B cell (primary cell): ENCODE data around the gene SCRN2. TPM values are rescaled to one million over a fixed set of nuclear protein-coding genes. Genes with fewer than 3 reads are reported as not detected.

Source experiments
- ATAC-seq: fragments of 200-7000 bp; cut with Tn5 transposase; one replicate; pipeline ENCODE4 v1.10.0; 2021; ENCODE audit warnings: low read depth, mild to moderate bottlenecking, moderate number of reproducible peaks, moderate library complexity
- CTCF ChIA-PET: fragments of 350-600 bp; sonication (Branson Sonifier 250); formaldehyde crosslinking; loops from one replicate; lab custom pipeline; 2021; ENCODE audit warnings: antibody characterized with exemption, inconsistent platforms; lab: Charles Lee
- POLR2A ChIA-PET: fragments of 350-600 bp; sonication (Branson Sonifier 250); formaldehyde crosslinking; loops from one replicate; lab custom pipeline; 2021; ENCODE audit warnings: antibody characterized with exemption; lab: Charles Lee
- DNase-seq: peaks from one replicate; pipeline ENCODE4 v3.0.0; 2013
- H2AFZ ChIP-seq: 2 replicates; pipeline ENCODE4 v1.6.1; 2012; ENCODE audit warnings: mild to moderate bottlenecking, low read depth, low read length; ENCODE audit not compliant: insufficient read depth, poor library complexity, severe bottlenecking
- H3K27ac ChIP-seq, 2 donors: 1 replicate in 1 of 2; 2 replicates in 1 of 2; pipeline ENCODE4 v1.5.1; 2012 to 2013; ENCODE audit warnings: low read length in 2 of 2, mild to moderate bottlenecking in 2 of 2, moderate library complexity in 1 of 2
- H3K27me3 ChIP-seq, 4 experiments: fragments of 200-600 bp in 1 of 4; sonication (generic) in 1 of 4; replicated peaks in 1 of 4; 1 replicate in 2 of 4; 2 replicates in 2 of 4; pipeline versions ENCODE4 v1.6.1 to v1.7.0; 2013 to 2016; ENCODE audit warnings: low read length in 3 of 4, mild to moderate bottlenecking in 2 of 4, mixed read lengths in 1 of 4, moderate library complexity in 1 of 4; ENCODE audit not compliant: insufficient read depth in 4 of 4, control insufficient read depth in 3 of 4; ENCODE audit errors: control extremely low read depth in 1 of 4
- H3K36me3 ChIP-seq, 2 experiments: replicated peaks in 1 of 2; 1 replicate in 1 of 2; 2 replicates in 1 of 2; pipeline versions ENCODE4 v1.6.1 to v1.7.1; 2013; ENCODE audit warnings: low read length in 1 of 2; ENCODE audit not compliant: insufficient read depth in 2 of 2, control insufficient read depth in 1 of 2; ENCODE audit errors: control extremely low read depth in 1 of 2, extremely low read depth in 1 of 2
- H3K4me1 ChIP-seq, 2 donors: fragments of 200-600 bp in 1 of 2; sonication (generic) in 1 of 2; 1 replicate in 1 of 2; 2 replicates in 1 of 2; pipeline versions ENCODE4 v1.5.1 to v1.6.1; 2013 to 2017; ENCODE audit warnings: low read length in 2 of 2; ENCODE audit not compliant: control insufficient read depth in 2 of 2, insufficient read depth in 2 of 2
- H3K4me2 ChIP-seq: replicated peaks from 2 replicates; pipeline ENCODE3; 2012; ENCODE audit warnings: mild to moderate bottlenecking, low read depth, low read length; ENCODE audit not compliant: poor library complexity, severe bottlenecking
- H3K4me3 ChIP-seq, 5 experiments: fragments of 200-600 bp in 1 of 5; sonication (generic) in 1 of 5; 1 replicate in 3 of 5; 2 replicates in 2 of 5; pipeline versions ENCODE4 v1.5.1 to v1.7.0; 2011 to 2016; ENCODE audit warnings: low read length in 4 of 5, mild to moderate bottlenecking in 4 of 5, low read depth in 2 of 5, control low read depth in 1 of 5, moderate library complexity in 1 of 5; ENCODE audit not compliant: insufficient read depth in 1 of 5; ENCODE audit errors: control extremely low read depth in 1 of 5, extremely low read depth in 1 of 5
- H3K79me2 ChIP-seq: fragments of 200-600 bp; sonication (generic); one replicate; pipeline ENCODE4 v1.6.0; 2016; ENCODE audit warnings: low read length; ENCODE audit not compliant: control insufficient read depth, insufficient read depth
- H3K9ac ChIP-seq: fragments of 200-600 bp; sonication (generic); 2 replicates; pipeline ENCODE4 v1.6.1; 2017; ENCODE audit warnings: mild to moderate bottlenecking, low read length, moderate library complexity
- H3K9me3 ChIP-seq, 3 donors: one replicate each; pipeline versions ENCODE4 v1.6.1 to v1.7.1; 2013; ENCODE audit warnings: low read length in 2 of 3; ENCODE audit not compliant: control insufficient read depth in 2 of 3, insufficient read depth in 1 of 3; ENCODE audit errors: control extremely low read depth in 1 of 3
- H4K20me1 ChIP-seq: 2 replicates; pipeline ENCODE4 v1.6.0; 2012; ENCODE audit warnings: mild to moderate bottlenecking, low read length; ENCODE audit not compliant: insufficient read depth, control insufficient read depth, poor library complexity, severe bottlenecking
- H3K27ac Mint-ChIP-seq: one replicate; pipeline ENCODE4 v1.8.0; 2021; ENCODE audit warnings: mixed read lengths
- H3K27me3 Mint-ChIP-seq: one replicate; pipeline ENCODE4 v1.8.0; 2021; ENCODE audit warnings: mixed read lengths
- H3K4me1 Mint-ChIP-seq: one replicate; pipeline ENCODE4 v1.8.0; 2021; ENCODE audit warnings: mixed read lengths
- H3K4me3 Mint-ChIP-seq: one replicate; pipeline ENCODE4 v1.8.0; 2021; ENCODE audit warnings: mixed read lengths
- H3K9me3 Mint-ChIP-seq: one replicate; pipeline ENCODE4 v1.8.0; 2022; ENCODE audit warnings: mixed read lengths; ENCODE audit not compliant: insufficient read depth
- EZH2 ChIP-seq: IDR thresholded peaks from 2 replicates; pipeline ENCODE4 v1.6.1; 2012; ENCODE audit warnings: borderline replicate concordance, low read depth, mild to moderate bottlenecking, moderate library complexity, low read length; ENCODE audit not compliant: insufficient read depth, poor library complexity, severe bottlenecking
- WGBS: methylation state at CpG from one replicate; pipeline ENCODE4 v1.1.5; 2013; ENCODE audit warnings: missing lambda C conversion rate; ENCODE audit not compliant: insufficient coverage; 5-methylcytosine and 5-hydroxymethylcytosine counted together
- intact Hi-C: fragments of 100-400 bp; cut with micrococcal nuclease; formaldehyde crosslinking; loops from one replicate; pipeline ENCODE4 v1.10.0; 2022
- polyA plus RNA-seq: library from polyadenylated mRNA; depleted of rRNA; stranded (reverse); fragments of >200 nt; gene quantifications from 2 replicates; pipeline ENCODE4 v1.2.3, GENCODE V29; 2012
- total RNA-seq, 2 donors: library from RNA; stranded (reverse); fragments of 120-200 nt in 1 of 2; gene quantifications; 1 replicate in 1 of 2; 2 replicates in 1 of 2; pipeline versions ENCODE4 v1.2.3 to v1.2.4, GENCODE V29; 2013 to 2022
- TF ChIP-seq, protein P1 (sequence below): fragments of 200-600 bp; IDR thresholded peaks from one replicate; pipeline ENCODE4 v1.8.0; 2022; ENCODE audit warnings: antibody characterized with exemption, mild to moderate bottlenecking

Gene SCRN2
- total and polyA plus RNA-seq, 2 donors (not counting 1 experiment from before 2014, with no cell fraction given) = 47.8 to 71.9 TPM

- TF ChIP-seq, protein P1, sequence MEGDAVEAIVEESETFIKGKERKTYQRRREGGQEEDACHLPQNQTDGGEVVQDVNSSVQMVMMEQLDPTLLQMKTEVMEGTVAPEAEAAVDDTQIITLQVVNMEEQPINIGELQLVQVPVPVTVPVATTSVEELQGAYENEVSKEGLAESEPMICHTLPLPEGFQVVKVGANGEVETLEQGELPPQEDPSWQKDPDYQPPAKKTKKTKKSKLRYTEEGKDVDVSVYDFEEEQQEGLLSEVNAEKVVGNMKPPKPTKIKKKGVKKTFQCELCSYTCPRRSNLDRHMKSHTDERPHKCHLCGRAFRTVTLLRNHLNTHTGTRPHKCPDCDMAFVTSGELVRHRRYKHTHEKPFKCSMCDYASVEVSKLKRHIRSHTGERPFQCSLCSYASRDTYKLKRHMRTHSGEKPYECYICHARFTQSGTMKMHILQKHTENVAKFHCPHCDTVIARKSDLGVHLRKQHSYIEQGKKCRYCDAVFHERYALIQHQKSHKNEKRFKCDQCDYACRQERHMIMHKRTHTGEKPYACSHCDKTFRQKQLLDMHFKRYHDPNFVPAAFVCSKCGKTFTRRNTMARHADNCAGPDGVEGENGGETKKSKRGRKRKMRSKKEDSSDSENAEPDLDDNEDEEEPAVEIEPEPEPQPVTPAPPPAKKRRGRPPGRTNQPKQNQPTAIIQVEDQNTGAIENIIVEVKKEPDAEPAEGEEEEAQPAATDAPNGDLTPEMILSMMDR = no peak
- TF ChIP-seq EZH2 = no peak
- no peaks in the 10 kb centered on the region for H3K4me1 ChIP-seq
- H3K4me2 ChIP-seq = no peak overlapping the region
- H4K20me1 ChIP-seq = no peaks in the 10 kb centered on the region
- peaks cover 0 to 15% (median 5%) of the 10 kb centered on the region in 4 experiments for H3K27me3 ChIP-seq
- H3K9ac ChIP-seq = no peak overlapping the region
- Mint-ChIP-seq H3K4me3 (no peak overlapping the region), H3K27ac (no peak overlapping the region), H3K27me3 (peaks cover 43% of the 10 kb centered on the region), H3K4me1 (no peaks in the 10 kb centered on the region), H3K9me3 (no peaks in the 10 kb centered on the region)
- H3K79me2 ChIP-seq = no peaks in the 10 kb centered on the region
- intact Hi-C loops = no loop called here
- DNase-seq (no peak), ATAC-seq (no peak)
- H3K4me3 ChIP-seq = no peak overlapping the region
- CTCF ChIA-PET = no interaction called here
- peaks cover 0 to 2% (median 0%) of the 10 kb centered on the region in 3 donors for H3K9me3 ChIP-seq
- no peaks in the 10 kb centered on the region for H3K36me3 ChIP-seq
- H3K27ac ChIP-seq = no peak overlapping the region
- no peak overlapping the region for H2AFZ ChIP-seq
- 28% methylated on average over 5 of the region's 7 CpGs for WGBS
- POLR2A ChIA-PET = no interaction called here
These were observed 23.7 kb upstream of the SCRN2 start for GRCh38 chr17:47864791-47865216.

- Histone ChIP-seq H3K4me3 (no peak overlapping the region), H3K79me2 (no peaks in the 10 kb centered on the region), H3K9ac (no peak overlapping the region), H2AFZ (no peak overlapping the region), H3K36me3 (no peaks in the 10 kb centered on the region), H3K4me2 (no peak overlapping the region), H3K4me1 (no peaks in the 10 kb centered on the region), H3K27me3 (peaks cover 0 to 17% (median 5%) of the 10 kb centered on the region in 4 experiments), H4K20me1 (no peaks in the 10 kb centered on the region), H3K9me3 (peaks cover 0 to 2% (median 0%) of the 10 kb centered on the region in 3 donors), H3K27ac (no peak overlapping the region)
- 82% methylated on average over 6 of the region's 7 CpGs for WGBS
- Mint-ChIP-seq H3K4me1 (no peaks in the 10 kb centered on the region), H3K27me3 (peaks cover 44% of the 10 kb centered on the region), H3K9me3 (no peaks in the 10 kb centered on the region), H3K4me3 (no peak overlapping the region), H3K27ac (no peak overlapping the region)
- ChIA-PET POLR2A (interaction anchor here (0.8 kb wide), 1 partner anchor 731 kb away, joined by 5 read pairs; no protein-coding TSS in a partner anchor), CTCF (interaction anchor here (0.8 kb wide), 1 partner anchor 108 kb away, joined by 3 read pairs; no protein-coding TSS in a partner anchor)
- TF ChIP-seq EZH2 = no peak
- TF ChIP-seq, protein P1 = no peak
- no peak for DNase-seq
- no peak for ATAC-seq
- intact Hi-C loops = no loop called here
These were observed 21.8 kb upstream of the SCRN2 start for GRCh38 chr17:47862621-47863440.
